Nephron (organoid): ENCODE data around the gene PIGK.

Experiments used
- H3K27ac Mint-ChIP-seq, 3 experiments: 2 replicates each; pipeline ENCODE4 v1.8.0; 2020; ENCODE audit warnings: mixed read lengths in 3 of 3, mild to moderate bottlenecking in 2 of 3, moderate library complexity in 1 of 3
- H3K27me3 Mint-ChIP-seq: 2 replicates; pipeline ENCODE4 v1.8.0; 2021; ENCODE audit warnings: low read depth, mild to moderate bottlenecking, moderate library complexity, mixed read lengths
- H3K36me3 Mint-ChIP-seq: 2 replicates; pipeline ENCODE4 v1.8.0; 2020; ENCODE audit warnings: low read depth, mixed read lengths
- H3K4me1 Mint-ChIP-seq: 2 replicates; pipeline ENCODE4 v1.8.0; 2020; ENCODE audit warnings: mixed read lengths
- H3K4me3 Mint-ChIP-seq, 3 experiments: 2 replicates each; pipeline ENCODE4 v1.8.0; 2020; ENCODE audit warnings: mild to moderate bottlenecking in 3 of 3, mixed read lengths in 3 of 3, moderate library complexity in 2 of 3
- H3K9me3 Mint-ChIP-seq: 2 replicates; pipeline ENCODE4 v1.8.0; 2020; ENCODE audit warnings: mixed read lengths
- CTCF ChIP-seq, 3 experiments: fragments of 200-600 bp; sonication (generic); IDR thresholded peaks; one replicate each; pipeline ENCODE4 v1.5.0; 2021; ENCODE audit warnings: antibody characterized with exemption in 3 of 3; ENCODE audit not compliant: unreplicated experiment in 3 of 3

Gene PIGK

DNA sequence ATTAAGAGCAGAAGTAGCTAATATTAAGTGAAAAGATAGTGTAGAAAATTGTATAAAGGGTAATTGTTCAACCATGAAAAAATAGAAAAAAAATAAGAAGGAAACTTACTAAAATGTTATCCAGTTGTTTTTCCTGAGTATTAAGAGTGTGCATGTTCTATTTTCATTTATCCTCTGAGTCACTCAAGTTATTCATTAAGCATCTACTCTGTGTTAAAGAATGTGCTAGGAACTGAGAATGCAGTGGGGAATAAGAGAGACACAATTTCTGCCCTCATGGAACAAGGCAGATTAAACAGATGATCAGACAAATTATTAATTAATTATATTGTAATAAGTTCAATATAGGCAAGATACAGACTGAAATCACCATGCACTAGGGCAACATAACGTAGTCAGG, 10.8 kb upstream of the PIGK start:
- peaks cover 9% of the 10 kb centered on the region for H3K4me1 Mint-ChIP-seq
- no peak for TF ChIP-seq CTCF (IDR thresholded peaks at IDR 0.05; ENCODE audit: unreplicated experiment in 3 of 3)
- H3K9me3 Mint-ChIP-seq = peaks cover 3% of the 10 kb centered on the region
- H3K36me3 Mint-ChIP-seq = no peaks in the 10 kb centered on the region
- H3K27me3 Mint-ChIP-seq = no peaks in the 10 kb centered on the region
- peak overlapping the region in 2 of 3 experiments; percentile 41 to 42 for H3K27ac Mint-ChIP-seq
- H3K4me3 Mint-ChIP-seq = no peak overlapping the region

DNA sequence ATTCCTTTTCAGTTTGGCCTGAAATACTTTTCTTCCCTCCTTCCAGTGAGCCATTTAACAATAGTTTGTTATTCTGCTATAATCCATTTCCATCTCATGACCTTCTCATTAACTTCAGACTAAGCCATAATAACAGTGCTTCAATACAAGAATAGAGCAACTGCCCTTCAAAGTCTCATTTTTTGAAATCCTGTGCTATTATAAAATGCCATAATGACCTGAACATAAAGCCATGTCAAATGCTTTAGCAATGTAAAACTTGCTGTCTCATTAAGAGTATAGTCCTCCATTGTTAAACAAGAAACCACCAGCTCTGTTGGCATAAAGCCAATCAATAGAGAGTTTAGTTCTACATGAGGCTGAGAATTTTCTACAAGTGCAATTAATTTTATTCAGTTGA, 9.6 kb upstream of the PIGK start:
- peaks cover 3% of the 10 kb centered on the region for H3K9me3 Mint-ChIP-seq
- peak overlapping the region; percentile 41 to 88 (median 42) for H3K27ac Mint-ChIP-seq
- H3K4me3 Mint-ChIP-seq = no peak overlapping the region
- H3K36me3 Mint-ChIP-seq = peaks cover 5% of the 10 kb centered on the region
- peaks cover 9% of the 10 kb centered on the region for H3K4me1 Mint-ChIP-seq
- TF ChIP-seq CTCF (IDR thresholded peaks at IDR 0.05; ENCODE audit: unreplicated experiment in 3 of 3) = no peak
- no peaks in the 10 kb centered on the region for H3K27me3 Mint-ChIP-seq

DNA sequence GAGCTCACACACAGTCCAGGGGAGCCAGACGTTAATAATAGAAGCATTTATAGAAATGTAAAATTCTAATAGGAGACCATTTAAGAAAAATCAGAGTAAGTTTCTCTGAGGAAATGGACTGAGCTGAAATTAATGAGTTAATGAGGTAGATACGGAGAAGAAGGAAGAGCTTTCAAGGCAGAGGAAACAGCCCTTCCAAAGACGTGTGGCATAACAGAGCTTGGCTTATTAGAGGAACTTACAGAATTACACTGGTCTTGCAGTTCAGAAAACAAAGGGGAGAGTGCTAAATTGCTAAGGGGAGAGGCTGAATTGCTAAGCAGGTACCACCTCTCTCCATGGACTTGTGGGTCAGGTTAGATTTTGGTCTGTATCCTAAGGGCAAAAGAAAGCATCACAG, 8.2 kb upstream of the PIGK start:
- no peak for TF ChIP-seq CTCF (IDR thresholded peaks at IDR 0.05; ENCODE audit: unreplicated experiment in 3 of 3)
- Mint-ChIP-seq H3K4me1 (peaks cover 9% of the 10 kb centered on the region), H3K4me3 (no peak overlapping the region), H3K27me3 (no peaks in the 10 kb centered on the region), H3K9me3 (no peaks in the 10 kb centered on the region), H3K36me3 (peaks cover 16% of the 10 kb centered on the region), H3K27ac (peak overlapping the region in 2 of 3 experiments; percentile 6 to 55)

DNA sequence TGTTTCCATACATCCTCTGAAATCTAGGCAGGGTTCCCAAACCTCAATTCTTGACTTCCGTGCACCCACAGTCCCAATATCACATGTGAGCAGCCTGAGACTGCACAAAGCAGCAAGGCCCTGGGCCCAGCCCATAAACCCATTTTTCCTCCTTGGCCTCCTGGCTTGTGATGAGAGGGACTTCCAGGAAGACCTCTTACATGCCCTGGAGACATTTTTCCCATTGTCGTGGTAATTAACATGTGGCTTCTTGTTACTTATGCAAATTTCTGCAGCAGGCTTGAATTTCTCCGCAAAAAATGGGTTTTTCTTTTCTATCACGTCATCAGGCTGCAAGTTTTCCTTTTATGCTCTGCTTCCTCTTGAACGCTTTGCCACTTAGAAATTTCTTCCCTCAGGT, 3.3 kb upstream of the PIGK start:
- peak overlapping the region; percentile 18 to 42 (median 25) for H3K4me3 Mint-ChIP-seq
- no peaks in the 10 kb centered on the region for H3K9me3 Mint-ChIP-seq
- peaks cover 19% of the 10 kb centered on the region for H3K4me1 Mint-ChIP-seq
- no peaks in the 10 kb centered on the region for H3K27me3 Mint-ChIP-seq
- H3K36me3 Mint-ChIP-seq = peaks cover 32% of the 10 kb centered on the region
- no peak for TF ChIP-seq CTCF (IDR thresholded peaks at IDR 0.05; ENCODE audit: unreplicated experiment in 3 of 3)
- no peak overlapping the region for H3K27ac Mint-ChIP-seq

GRCh38 chr1:77220687-77221463, 1.6 kb upstream of the PIGK start:
- Mint-ChIP-seq H3K9me3 (no peaks in the 10 kb centered on the region), H3K27me3 (no peaks in the 10 kb centered on the region), H3K27ac (peak overlapping the region; percentile 17 to 48 (median 32)), H3K4me3 (peak overlapping the region; percentile 74 to 99 (median 83)), H3K36me3 (peaks cover 32% of the 10 kb centered on the region), H3K4me1 (peaks cover 26% of the 10 kb centered on the region)
- TF ChIP-seq CTCF (IDR thresholded peaks at IDR 0.05; ENCODE audit: unreplicated experiment in 3 of 3) = no peak
